NCI-H1436 treated with DMSO at 0.1 percent for 48 hours (cell line): ENCODE data around the gene RGR.

Source experiments
- DNase-seq: peaks from one replicate; lab custom pipeline; 2025; lab: John Stamatoyannopoulos, UW

Gene RGR

DNA sequence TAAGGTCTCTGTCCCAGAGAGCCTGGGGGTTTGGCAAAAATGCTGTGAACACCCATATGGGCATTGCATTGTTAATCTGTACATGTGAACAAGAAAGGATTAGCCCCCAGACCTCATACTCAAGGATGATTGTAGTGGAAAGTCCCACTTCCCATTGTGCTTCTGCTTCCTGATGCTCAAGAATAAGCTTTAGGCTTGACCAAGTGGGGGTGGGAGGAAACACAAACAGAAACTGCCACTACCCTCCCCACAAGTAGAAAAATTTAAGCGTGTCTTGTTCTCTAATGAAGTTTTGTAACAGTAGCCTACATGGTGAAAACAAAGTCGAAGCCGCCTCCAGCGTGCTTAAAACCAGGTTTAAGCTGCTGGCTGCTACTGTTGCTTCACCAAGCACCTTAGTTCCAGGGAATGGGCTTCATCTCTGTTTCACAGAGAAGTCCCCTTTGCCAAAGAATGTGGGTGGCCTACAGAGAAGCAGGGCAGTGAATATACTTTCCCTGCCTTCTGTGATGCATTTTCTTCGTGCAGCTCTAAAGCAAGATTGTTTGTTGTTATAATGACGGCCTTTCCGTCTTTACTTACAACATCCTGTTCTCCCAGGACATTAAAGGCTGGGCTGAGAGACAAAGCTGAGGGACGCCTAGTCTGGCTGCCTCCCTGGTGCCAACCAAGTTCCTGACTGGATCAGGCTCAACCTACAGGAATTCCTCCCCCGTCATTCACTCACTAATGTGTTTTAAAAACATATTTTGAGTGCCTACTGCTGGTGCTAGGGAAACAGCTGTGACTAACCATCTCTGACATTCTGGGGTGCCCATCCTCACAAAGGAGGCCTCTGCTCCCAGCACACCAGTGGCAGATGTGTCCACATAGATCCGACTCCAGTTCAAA lies 51.5 kb downstream of the RGR start:
- DNase-seq, result no peak

DNA sequence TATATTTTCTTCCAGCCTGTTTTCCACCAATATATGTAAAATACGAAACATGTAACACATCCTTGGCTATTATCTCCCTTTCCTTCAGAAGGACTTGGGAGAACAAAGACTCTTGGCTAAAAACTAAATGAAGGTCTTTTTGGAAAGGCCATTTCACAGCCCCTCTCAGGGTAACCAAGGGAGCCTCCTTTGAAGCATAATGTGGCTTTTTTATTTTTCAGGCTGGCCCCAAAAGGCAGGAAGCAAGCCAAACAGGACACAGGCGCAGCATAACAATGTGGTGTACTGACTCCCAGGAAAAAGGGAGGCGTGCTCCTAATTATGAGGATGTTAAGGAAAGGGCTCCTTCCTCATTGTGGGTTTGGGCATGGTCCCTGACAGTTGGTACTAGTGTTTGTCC lies 53.2 kb downstream of the RGR start:
- no peak for DNase-seq

DNA sequence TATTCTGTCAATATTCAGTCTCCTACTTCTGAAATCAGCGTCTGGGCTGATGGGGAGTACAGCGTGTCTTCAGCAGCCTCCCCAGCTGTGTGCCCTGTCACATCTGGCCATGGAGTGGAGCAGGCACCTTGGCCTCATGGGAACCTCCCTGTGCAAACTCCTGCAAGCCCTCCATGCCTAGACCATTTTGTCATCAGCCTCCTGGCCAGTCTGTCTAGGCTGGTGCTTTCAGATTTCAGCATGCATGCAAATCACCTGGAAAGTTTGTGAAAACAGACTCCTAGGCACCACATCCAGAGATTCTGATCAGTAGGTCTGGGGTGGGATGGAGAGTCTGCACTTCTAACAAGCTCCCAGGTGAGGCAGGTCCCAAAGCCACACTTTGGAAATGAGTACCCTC lies 57.4 kb downstream of the RGR start:
- no peak for DNase-seq

DNA sequence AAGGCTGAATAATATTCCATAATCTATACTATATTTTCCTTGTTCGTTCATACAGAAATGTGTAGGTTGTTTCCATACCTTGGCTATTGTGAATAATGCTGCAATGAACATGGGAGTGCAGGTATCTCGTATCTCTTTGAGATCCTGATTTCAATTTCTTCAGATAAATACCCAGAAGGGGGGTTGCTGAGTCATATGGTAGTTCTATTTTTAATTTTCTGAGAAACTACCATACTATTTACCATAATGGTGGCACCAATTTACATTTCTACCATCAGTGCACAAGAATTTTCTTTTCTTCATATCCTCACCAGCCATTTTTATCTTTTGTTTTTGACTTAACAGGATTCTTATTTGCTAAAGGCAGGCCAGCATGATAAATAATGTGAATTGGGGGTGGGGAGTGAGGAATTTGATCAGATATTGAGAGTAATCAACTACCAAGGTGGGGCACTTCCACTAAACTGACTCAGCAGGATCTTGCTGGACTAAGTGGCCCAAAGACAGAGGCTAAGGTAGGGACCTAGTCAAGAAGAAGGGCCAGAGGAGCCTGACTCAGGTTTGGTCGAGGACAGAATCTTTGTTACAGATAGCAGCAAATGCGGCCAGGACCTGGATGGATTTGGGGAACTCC lies 62.0 kb downstream of the RGR start:
- DNase-seq, result no peak

DNA sequence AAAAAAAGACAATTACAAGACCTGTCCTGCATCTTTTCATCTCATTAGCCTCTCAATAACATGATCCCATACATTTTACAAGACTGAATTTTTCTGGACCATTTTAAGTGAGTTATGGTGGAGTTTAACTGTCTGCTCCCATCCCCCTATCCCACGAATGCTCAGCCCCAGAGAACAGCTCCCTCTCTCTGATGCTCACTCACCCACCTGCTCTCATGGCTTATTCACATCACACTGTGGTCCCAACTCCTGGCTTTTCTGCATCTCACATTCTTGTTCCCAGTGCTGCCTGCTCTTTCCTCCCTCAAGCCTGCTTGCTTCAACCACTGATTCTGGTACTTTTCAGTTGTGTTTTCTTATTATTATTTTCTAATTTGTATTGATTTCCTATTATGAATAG lies 63.2 kb downstream of the RGR start:
- no peak for DNase-seq

DNA sequence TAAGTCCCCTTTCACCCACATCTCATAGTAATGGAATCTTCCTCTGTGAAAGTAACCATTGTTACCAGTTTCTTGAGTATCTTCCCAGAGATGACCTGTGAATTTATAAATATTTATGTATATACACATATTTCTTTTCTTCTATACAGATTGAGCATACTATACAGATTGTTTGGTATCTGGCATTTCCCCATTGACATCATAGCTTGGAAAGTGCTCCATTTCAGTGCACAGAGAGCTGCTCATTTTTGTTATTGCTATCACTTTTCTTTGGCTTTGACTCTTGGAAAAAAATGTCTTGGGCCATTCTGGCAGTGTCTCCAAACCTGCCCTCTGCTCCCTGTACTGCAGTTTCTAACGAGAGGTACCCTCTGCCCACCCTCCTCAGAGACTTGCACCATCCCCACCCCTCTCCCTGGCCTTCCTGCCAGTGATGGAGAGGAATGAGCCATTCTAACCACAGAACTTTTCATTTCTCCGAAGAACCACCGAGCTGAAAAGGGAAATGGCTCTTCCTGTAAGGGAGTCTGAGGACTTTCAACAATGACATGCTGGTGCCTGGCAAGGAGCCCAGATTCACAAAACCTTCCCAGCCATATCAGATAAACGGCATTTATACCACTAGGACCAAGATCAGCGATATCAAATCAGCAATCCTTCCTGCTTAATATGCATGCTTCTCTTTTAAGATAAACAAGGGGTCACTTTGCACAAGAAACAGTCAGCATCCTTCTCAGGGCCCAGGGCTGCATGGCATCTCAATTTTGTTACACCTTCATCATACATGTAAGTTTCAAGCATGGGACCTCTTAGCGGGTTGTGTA lies 63.8 kb downstream of the RGR start:
- DNase-seq, result no peak
